HG02870 (cell line): Measurements from ENCODE around the gene SH3D21.

ENCODE experiments used
- ATAC-seq: cut with Tn5 transposase; IDR thresholded peaks from one replicate; pipeline ENCODE4 v1.9.1; 2021; ENCODE audit warnings: mild to moderate bottlenecking, moderate library complexity; ENCODE audit not compliant: unreplicated experiment

SH3D21 gene

GRCh38 chr1:36303244-36303643 lies 2.9 kb upstream of the SH3D21 start:
- no peak for ATAC-seq

GRCh38 chr1:36303650-36304360 lies 2.4 kb upstream of the SH3D21 start:
- no peak for ATAC-seq

DNA sequence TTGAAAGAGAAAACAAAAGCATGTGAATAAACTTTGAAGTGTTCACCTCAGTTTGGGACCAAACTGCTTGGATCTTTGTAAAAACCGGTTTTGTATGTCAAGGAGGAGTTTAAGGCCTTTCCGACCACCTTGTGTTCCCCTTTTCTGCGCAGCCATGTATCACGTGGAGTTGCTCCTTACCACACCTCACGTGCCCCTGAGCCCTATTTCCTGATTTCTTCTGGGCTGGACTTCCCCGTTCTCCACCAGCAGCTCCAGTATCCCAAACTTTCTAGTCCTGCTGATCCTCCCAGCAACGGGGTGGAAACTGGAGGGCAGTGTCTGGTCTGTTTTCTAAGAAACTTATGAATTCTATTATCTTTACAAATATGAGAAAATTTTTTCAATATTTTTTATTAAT lies 1.6 kb upstream of the SH3D21 start:
- no peak for ATAC-seq

DNA sequence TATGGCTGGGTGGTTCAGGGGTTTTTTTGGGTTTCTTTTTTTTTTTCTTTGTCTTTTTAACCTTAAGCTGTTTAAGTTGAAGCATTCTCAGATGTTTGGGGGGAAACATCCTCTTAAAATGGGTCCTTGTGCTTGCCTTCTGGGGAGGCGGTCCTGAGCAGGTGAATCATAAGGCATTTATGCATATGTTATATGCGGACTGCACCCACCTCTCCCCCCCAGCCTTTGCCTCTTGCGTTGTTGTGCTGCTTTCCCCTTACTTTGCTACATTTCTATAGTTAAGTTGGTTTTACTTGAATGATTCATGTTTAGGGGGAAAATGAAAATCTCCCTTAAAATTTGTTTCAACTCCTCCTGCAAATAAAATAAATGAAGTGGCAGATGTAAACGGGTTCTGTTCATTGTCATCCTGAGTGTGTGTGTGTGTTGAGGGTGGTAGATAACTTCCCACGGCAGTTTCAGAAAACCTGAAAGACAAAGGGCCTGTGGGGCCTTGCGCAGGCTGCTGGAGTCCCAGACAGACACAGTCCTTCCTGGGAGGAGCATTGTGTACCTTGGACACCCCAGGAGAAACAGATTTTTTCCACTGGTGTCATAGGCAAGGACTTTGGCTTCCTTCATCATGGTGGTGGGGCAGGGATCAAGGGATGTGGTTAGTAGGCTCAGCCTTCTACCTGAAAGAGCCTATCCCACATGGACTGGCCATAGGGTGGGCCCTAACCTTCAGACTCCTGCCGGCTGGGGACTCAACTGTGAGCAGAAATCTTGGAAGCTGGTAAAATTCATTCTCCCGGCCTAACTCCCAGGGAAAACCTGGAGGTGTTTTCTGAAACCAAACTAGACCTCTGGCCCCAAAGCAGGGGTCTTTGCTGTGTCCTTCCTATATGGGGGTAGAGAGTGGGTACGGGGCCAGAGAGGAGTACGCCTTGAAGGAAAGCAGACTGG lies 926 bp upstream of the SH3D21 start:
- ATAC-seq: no peak

DNA sequence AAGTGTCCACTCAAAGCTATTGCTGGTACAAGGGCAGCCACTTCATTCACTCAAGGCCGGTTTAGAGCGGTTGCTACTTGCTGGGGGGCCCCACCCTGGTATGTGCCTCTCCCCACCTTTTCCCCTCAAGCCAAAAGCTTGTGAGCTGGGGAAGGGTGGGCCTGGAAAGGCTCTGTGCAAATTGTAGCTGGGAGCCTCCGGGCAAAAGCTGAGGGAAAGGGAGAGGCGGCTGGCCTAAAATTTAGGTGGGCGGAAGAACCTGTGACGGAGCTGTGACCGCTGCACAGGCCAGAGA lies 306 bp upstream of the SH3D21 start:
- no peak for ATAC-seq

DNA sequence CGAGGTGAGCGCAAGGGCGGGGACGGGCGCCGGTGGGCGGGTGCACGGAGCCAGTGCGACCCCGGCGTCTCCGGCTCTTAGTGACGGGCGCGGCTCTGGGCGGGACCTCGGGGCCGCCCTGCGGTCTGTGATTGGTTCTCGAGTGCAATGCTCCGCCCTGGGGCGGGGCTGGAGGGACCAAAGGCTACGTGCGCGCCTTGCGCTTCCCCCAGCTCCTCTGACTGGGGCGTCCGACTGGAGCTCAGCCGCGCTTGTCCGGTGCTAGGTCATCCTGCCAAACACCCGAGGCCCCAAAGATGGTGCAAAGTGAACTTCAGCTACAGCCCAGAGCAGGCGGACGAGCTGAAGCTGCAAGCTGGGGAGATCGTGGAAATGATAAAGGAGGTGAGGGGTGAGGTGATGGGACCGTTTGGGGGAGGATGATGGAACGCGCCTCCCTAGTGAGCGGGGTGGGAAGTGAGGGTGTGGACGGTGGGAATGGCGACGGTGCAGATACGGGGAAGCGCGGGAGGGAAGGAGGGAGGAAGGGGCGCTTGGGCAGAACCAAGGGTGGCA lies 811 bp downstream of the SH3D21 start:
- ATAC-seq: peak; percentile 94

DNA sequence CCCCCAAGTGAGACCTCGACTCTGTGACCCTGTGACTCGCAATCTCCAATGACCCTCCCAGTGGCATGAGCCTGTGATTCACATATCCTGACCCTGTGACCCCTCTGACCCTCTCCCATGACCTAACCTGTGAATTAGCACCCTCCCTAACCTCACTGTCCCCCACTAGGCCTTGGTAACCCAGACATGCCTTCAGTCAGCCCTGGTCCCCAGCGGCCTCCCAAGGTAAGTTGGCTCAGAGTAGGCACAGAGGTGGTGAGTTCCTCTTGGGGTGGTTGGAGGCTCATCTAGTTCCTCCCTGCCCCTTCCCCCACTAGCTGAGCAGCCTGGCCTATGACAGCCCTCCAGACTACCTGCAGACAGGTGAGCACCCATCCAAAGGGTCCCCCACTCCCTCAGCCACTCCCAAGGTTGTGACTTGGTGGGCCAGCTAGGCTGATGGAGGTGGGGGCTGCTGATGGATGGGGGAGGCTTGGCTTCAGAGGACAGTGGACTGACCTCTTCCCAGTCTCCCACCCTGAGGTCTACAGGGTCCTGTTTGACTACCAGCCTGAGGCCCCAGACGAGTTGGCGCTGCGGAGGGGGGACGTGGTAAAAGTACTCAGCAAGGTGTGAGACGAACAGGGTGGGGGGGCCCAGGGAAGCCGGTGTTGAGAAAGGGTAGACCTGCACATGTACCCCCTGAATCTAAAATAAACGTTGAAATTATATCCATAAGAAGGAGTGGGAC lies 1.6 kb downstream of the SH3D21 start:
- no peak for ATAC-seq

GRCh38 chr1:36309397-36309796 lies 3.2 kb downstream of the SH3D21 start:
- no peak for ATAC-seq

DNA sequence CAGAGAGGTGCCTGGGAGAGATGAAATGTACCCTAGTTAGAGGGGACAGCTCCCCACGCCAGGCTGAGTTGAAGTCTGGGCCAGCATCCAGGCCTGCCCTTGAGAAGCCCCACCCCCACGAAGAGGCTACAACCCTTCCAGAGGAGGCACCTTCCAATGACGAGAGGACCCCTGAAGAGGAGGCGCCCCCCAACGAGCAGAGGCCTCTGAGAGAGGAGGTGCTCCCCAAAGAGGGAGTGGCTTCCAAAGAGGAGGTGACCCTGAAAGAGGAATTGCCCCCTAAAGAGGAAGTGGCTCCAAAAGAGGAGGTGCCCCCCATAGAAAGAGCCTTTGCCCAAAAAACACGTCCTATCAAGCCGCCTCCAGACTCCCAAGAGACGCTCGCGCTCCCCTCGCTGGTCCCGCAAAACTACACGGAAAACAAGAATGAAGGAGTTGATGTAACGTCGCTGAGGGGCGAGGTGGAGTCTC lies 14.2 kb downstream of the SH3D21 start:
- ATAC-seq: no peak

DNA sequence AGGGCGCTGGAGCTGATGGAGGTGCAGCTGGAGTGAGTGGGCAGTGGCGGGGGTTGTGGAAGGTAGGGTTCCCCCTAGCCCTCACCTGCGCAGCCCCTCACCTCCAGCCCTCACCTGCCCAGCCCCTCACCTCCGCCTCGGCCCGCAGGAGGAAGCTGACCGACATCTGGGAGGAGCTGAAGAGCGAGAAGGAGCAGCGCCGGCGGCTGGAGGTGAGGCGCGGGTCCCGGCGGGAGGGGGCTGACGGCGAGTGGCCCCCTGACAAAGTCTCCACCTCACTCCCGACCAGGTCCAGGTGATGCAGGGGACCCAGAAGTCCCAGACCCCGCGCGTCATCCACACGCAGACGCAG lies 14.6 kb downstream of the SH3D21 start:
- no peak for ATAC-seq

GRCh38 chr1:36321119-36321951 lies 15.2 kb downstream of the SH3D21 start:
- no peak for ATAC-seq

DNA sequence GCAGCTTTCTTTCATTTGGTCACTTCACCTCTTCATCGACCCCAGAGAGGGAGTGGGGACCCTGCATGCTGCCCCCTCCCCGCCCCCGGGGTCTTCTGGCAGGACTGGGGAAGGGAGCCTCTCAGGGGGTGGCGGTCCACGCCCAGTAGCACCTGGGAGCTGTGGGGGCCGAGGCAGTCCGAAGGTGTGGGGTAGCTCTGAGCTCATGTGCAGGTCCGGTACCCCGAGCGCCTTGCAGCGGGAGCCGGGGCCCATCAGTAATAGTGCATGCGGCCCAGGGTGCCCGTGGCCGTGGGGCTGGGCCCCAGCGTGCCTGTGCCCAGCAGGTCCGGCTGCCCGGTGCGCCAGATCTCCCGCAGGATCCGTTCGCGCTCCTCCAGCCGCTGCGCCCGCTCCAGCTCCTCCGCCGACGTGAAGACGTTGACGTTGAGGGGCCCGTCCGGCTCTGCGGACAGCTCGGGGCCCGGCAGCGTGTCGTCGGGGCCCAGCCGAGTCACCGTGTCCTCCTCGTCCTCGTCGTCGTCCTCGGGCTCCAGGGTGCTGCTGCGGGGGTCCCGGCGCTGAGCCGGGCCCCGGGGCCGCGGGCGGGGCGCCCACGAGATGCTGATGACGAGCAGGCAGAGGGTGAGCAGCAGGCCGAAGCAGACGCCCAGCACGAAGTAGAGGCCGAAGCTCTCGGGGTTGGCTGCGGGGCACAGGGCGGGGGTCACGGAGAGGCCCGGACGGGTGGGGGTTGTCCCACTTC lies 16.0 kb downstream of the SH3D21 start:
- no peak for ATAC-seq

- no peak for ATAC-seq
Observed at GRCh38 chr1:36322786-36323635, 16.8 kb downstream of the SH3D21 start.

DNA sequence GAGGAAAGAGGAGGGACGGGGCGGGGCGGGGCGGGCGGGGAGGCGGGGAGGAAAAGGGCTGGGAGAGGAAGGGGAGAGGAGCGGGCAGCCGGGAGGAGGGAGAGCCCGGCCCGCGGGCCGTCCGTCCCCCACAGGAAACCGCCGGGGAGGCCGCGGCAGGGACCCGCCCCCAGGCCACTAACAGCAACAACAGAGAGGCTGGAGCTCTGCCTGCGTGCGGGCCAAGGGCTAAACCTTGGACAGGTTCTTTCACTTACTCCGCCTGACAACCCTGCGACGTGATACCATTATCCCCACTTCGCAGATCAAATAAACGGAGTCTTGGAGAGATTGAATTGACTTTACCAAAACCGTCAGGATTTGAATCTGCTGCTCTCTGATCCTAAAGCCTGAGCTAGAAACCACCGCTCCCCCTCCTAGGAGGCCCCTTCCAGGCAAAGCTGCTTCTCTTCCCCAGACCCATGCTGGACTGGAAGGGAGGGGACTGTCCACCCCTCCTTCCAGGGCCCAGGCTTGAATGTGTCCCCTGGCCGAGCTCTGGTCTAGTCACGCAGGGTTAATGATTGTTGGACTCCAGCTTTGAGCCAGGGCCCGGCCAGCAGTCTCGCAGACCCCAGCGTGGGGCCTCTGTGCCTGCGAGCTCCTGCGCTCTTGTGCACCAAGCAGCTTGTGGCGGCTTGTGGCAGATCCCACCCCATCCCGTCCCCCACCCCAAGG lies 17.6 kb downstream of the SH3D21 start, which contains the start of gene EVA1B:
EVA1B (minus strand) TSS at position 10 of the 717 bp plus-strand sequence. CDS start 608 bp downstream, outside the sequence.
- ATAC-seq: no peak

DNA sequence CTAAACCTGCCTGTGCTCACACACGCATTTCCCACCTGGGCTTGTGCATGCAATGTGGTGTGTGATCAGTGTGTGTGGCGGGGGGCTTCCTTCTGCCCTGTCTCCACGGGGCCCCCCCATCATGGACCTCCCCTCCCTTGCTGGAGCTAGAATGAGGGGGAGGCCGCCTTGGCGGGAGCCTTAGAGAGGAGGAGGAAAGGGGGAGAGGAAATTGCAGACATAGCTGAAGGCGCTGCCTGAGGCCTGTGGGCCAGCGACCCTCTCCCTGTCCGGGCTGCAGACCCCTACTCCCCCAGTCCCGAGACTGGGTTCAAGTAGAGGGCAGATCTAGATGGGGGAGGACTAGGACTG lies 18.2 kb downstream of the SH3D21 start:
- ATAC-seq: no peak

- ATAC-seq: no peak
Observed at GRCh38 chr1:36326499-36326898, 20.3 kb downstream of the SH3D21 start.

DNA sequence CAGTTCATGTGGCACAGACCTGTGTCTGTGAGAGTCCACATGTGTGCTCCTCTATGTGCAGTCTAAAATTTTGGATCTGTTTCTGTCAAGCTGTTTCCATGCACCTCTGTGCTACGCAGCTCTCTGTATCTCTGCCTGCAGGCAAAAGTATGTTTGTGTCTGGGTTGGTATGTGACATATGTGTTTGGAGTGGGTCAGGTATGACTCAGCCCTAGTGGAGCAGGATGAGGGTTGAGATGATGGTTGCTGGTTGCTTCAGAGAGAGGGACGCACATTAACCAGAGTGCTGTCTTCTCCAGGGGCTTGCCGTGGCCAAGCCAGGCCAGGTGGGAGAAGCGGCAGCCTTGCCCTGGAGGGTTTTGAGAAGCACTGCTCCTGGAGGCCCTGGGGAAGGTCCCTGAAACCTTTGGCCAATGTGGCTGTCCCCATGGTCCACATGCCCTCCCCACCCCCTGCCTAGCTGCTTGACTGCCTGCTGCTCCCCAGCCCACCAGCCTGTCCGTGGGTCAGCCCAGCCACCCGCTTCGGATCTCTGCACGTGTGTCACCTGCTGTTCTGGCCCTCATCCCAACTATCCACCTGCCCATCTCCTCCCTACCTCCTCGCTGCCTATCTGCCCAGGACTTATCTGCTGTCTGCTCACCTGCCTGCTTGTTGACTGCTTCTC lies 21.4 kb downstream of the SH3D21 start:
- no peak for ATAC-seq

DNA sequence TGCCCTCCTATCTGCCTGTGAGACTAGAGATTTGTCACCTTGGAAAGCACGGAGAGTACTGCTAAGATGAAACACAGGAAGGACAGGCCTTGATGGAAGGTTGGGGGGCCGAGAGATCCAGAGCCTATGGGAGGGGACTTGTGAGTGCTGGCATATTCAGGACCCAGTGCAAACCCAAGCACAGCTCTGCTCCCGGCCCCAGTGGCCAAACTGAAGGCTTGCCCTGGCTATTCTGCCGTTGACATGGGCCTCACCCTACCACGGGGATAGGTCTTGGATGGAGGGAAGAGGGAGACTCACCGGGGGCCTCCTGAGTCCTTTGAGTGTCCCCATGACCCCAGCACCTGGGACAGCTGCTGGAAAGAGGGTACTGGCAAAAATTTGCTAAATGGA lies 21.9 kb downstream of the SH3D21 start:
- no peak for ATAC-seq
